ENCODE results near the gene NMT1. TPM values are rescaled to one million over a fixed set of nuclear protein-coding genes. Genes with fewer than 3 reads are reported as not detected.

The NMT1 gene
- total RNA-seq, 2 experiments from 2014 or later = 61.1 to 62.2 TPM

- peaks cover 36% of the 10 kb centered on the region for H3K4me1 ChIP-seq (ENCODE audit: insufficient read depth, low read length)
- peak; percentile 66 for TF ChIP-seq CTCF (IDR thresholded peaks at IDR 0.05)
- H3K9me3 ChIP-seq (ENCODE audit: control insufficient read depth in 1 of 2, insufficient read depth in 1 of 2, low read length in 2 of 2) = peaks cover 0 to 7% of the 10 kb centered on the region in 2 experiments
- Mint-ChIP-seq H3K27ac (no peak overlapping the region), H3K9me3 (no peaks in the 10 kb centered on the region), H3K36me3 (ENCODE audit: low read depth) (peaks cover 4% of the 10 kb centered on the region), H3K4me1 (ENCODE audit: low read depth) (peaks cover 24% of the 10 kb centered on the region), H3K4me3 (peak overlapping the region; percentile 39), H3K27me3 (peaks cover 39% of the 10 kb centered on the region)
- ChIA-PET CTCF (interaction anchor here (0.9 to 2.6 kb wide), 15 partner anchors 12 to 250 kb away, joined by 3 to 22 read pairs (median 4); partner anchors contain the start of genes DCAKD and EFTUD2), POLR2A (interaction anchor here (1.3 to 1.6 kb wide), 2 partner anchors 39 to 101 kb away, joined by 3 to 5 read pairs; partner anchors contain the start of gene NMT1)
- peaks cover 34 to 40% of the 10 kb centered on the region in 2 experiments for H3K27me3 ChIP-seq (ENCODE audit: control insufficient read depth in 1 of 2, insufficient read depth in 2 of 2, low read length in 2 of 2)
- H3K27ac ChIP-seq (ENCODE audit: low read depth in 1 of 2, low read length in 2 of 2) = no peak overlapping the region
- DNase-seq (peak; percentile 29 to 85 (median 58)), ATAC-seq (ENCODE audit: poor library complexity) (peak; percentile 85)
- H3K4me3 ChIP-seq (ENCODE audit: low read length) = peak overlapping the region; percentile 44
- peaks cover 5% of the 10 kb centered on the region for H3K36me3 ChIP-seq (ENCODE audit: insufficient read depth, low read length)
- intact Hi-C loops (cut with DNase I, micrococcal nuclease) = loop anchor here (1.0 to 5.0 kb wide), 4 partner anchors 76 to 247 kb away; no protein-coding TSS in a partner anchor
Observed at GRCh38 chr17:45021607-45022287, 39.4 kb upstream of the NMT1 start.

GRCh38 chr17:45022288-45022648 is 38.8 kb upstream of the NMT1 start:
- Mint-ChIP-seq H3K4me3 (no peak overlapping the region), H3K9me3 (no peaks in the 10 kb centered on the region), H3K27ac (no peak overlapping the region), H3K27me3 (peaks cover 36% of the 10 kb centered on the region), H3K4me1 (ENCODE audit: low read depth) (peaks cover 24% of the 10 kb centered on the region), H3K36me3 (ENCODE audit: low read depth) (peaks cover 9% of the 10 kb centered on the region)
- TF ChIP-seq CTCF (IDR thresholded peaks at IDR 0.05) = peak; percentile 36
- ChIA-PET CTCF (interaction anchor here (0.6 to 2.6 kb wide), 15 partner anchors 12 to 1266 kb away, joined by 3 to 22 read pairs (median 4); partner anchors contain the start of genes DCAKD and EFTUD2), POLR2A (interaction anchor here (1.3 kb wide), 1 partner anchor 39 kb away, joined by 3 read pairs; the partner anchor contains the start of gene NMT1)
- no peak for DNase-seq
- Histone ChIP-seq H3K27me3 (ENCODE audit: control insufficient read depth in 1 of 2, insufficient read depth in 2 of 2, low read length in 2 of 2) (peaks cover 34 to 40% of the 10 kb centered on the region in 2 experiments), H3K36me3 (ENCODE audit: insufficient read depth, low read length) (peaks cover 10% of the 10 kb centered on the region), H3K9me3 (ENCODE audit: control insufficient read depth in 1 of 2, insufficient read depth in 1 of 2, low read length in 2 of 2) (peaks cover 0 to 7% of the 10 kb centered on the region in 2 experiments), H3K4me1 (ENCODE audit: insufficient read depth, low read length) (peaks cover 36% of the 10 kb centered on the region), H3K4me3 (ENCODE audit: low read length) (no peak overlapping the region), H3K27ac (ENCODE audit: low read depth in 1 of 2, low read length in 2 of 2) (no peak overlapping the region)
- ATAC-seq (ENCODE audit: poor library complexity) = no peak
- intact Hi-C loops (cut with DNase I, micrococcal nuclease) = loop anchor here in 1 of 2 experiments (1.0 to 5.0 kb wide), 3 partner anchors 75 to 248 kb away; no protein-coding TSS in a partner anchor

GRCh38 chr17:45022655-45023339 is 38.3 kb upstream of the NMT1 start:
- POLR2A ChIA-PET = interaction anchor here (1.3 kb wide), 1 partner anchor 38 kb away, joined by 3 read pairs; the partner anchor contains the start of gene NMT1
- Mint-ChIP-seq H3K27ac (no peak overlapping the region), H3K4me3 (no peak overlapping the region)

More at GRCh38 chr17:45022655-45023339, 38.3 kb upstream of the NMT1 start:
- Histone ChIP-seq H3K9me3 (ENCODE audit: control insufficient read depth in 1 of 2, insufficient read depth in 1 of 2, low read length in 2 of 2) (peaks cover 0 to 7% of the 10 kb centered on the region in 2 experiments), H3K27ac (ENCODE audit: low read depth in 1 of 2, low read length in 2 of 2) (no peak overlapping the region), H3K4me1 (ENCODE audit: insufficient read depth, low read length) (peaks cover 36% of the 10 kb centered on the region), H3K4me3 (ENCODE audit: low read length) (no peak overlapping the region), H3K27me3 (ENCODE audit: control insufficient read depth in 1 of 2, insufficient read depth in 2 of 2, low read length in 2 of 2) (peaks cover 34 to 38% of the 10 kb centered on the region in 2 experiments), H3K36me3 (ENCODE audit: insufficient read depth, low read length) (peaks cover 14% of the 10 kb centered on the region)
- ATAC-seq (ENCODE audit: poor library complexity) (no peak), DNase-seq (no peak)
- CTCF ChIA-PET = interaction anchor here (0.6 to 2.6 kb wide), 13 partner anchors 11 to 1266 kb away, joined by 3 to 22 read pairs (median 4); partner anchors contain the start of genes DCAKD and EFTUD2
- no peak for TF ChIP-seq CTCF (IDR thresholded peaks at IDR 0.05)
- peaks cover 11% of the 10 kb centered on the region for H3K36me3 Mint-ChIP-seq (ENCODE audit: low read depth)
- no peaks in the 10 kb centered on the region for H3K9me3 Mint-ChIP-seq
- intact Hi-C loops (cut with DNase I, micrococcal nuclease) = loop anchor here in 1 of 2 experiments (1.0 to 5.0 kb wide), 3 partner anchors 75 to 248 kb away; no protein-coding TSS in a partner anchor
- peaks cover 24% of the 10 kb centered on the region for H3K4me1 Mint-ChIP-seq (ENCODE audit: low read depth)
- peaks cover 34% of the 10 kb centered on the region for H3K27me3 Mint-ChIP-seq
